Smooth muscle cell of the brain vasculature (primary cell): Measurements from ENCODE around the gene INO80C.
"Not testable (repeated sequence)": the region's sequence is repeated elsewhere in the genome, so short reads cannot be mapped to it uniquely, and the experiment has no call there.

Experiments
- DNase-seq: peaks from one replicate; pipeline ENCODE4 v3.0.0-alpha.2; 2012; ENCODE audit warnings: low read depth, low spot score

Gene INO80C

GRCh38 chr18:35463050-35463449, 34.7 kb downstream of the INO80C start:
- no peak for DNase-seq

- peak; percentile 31 for DNase-seq
Measured at GRCh38 chr18:35460736-35461161, 37.0 kb downstream of the INO80C start.

GRCh38 chr18:35459997-35460396, 37.8 kb downstream of the INO80C start:
- no peak for DNase-seq

GRCh38 chr18:35458677-35459441, 38.9 kb downstream of the INO80C start:
- DNase-seq, result no peak

- DNase-seq, result peak; percentile 18
Measured at GRCh38 chr18:35458271-35458670, 39.5 kb downstream of the INO80C start.

- DNase-seq, result no peak
Measured at GRCh38 chr18:35457140-35457704, 40.5 kb downstream of the INO80C start.

- no peak for DNase-seq
Measured at GRCh38 chr18:35455926-35456763, 41.6 kb downstream of the INO80C start.

GRCh38 chr18:35454803-35455202, 43.0 kb downstream of the INO80C start:
- DNase-seq, result no peak

- DNase-seq, result not testable (repeated sequence)
Measured at GRCh38 chr18:35453065-35453464, 44.7 kb downstream of the INO80C start.

GRCh38 chr18:35451916-35452315, 45.8 kb downstream of the INO80C start:
- DNase-seq, result no peak

GRCh38 chr18:35451032-35451431, 46.7 kb downstream of the INO80C start:
- DNase-seq, result no peak

GRCh38 chr18:35444636-35445035, 53.1 kb downstream of the INO80C start:
- no peak for DNase-seq

GRCh38 chr18:35443847-35444246, 53.9 kb downstream of the INO80C start:
- DNase-seq, result no peak

GRCh38 chr18:35443434-35443833, 54.3 kb downstream of the INO80C start:
- DNase-seq, result no peak

- no peak for DNase-seq
Measured at GRCh38 chr18:35442701-35443100, 55.1 kb downstream of the INO80C start.

GRCh38 chr18:35441857-35442595, 55.7 kb downstream of the INO80C start:
- no peak for DNase-seq

- no peak for DNase-seq
Measured at GRCh38 chr18:35438480-35439234, 59.1 kb downstream of the INO80C start.

GRCh38 chr18:35437836-35438235, 59.9 kb downstream of the INO80C start:
- no peak for DNase-seq

GRCh38 chr18:35436076-35436649, 61.6 kb downstream of the INO80C start:
- DNase-seq, result peak; percentile 45

- no peak for DNase-seq
Measured at GRCh38 chr18:35435401-35435800, 62.4 kb downstream of the INO80C start.

- DNase-seq, result no peak
Measured at GRCh38 chr18:35432565-35433001, 65.2 kb downstream of the INO80C start.
